ENCODE data around the gene RBPJ. TPM values are rescaled to one million over a fixed set of nuclear protein-coding genes. Genes with fewer than 3 reads are reported as not detected.
"Not testable (repeated sequence)": the region's sequence is repeated elsewhere in the genome, so short reads cannot be mapped to it uniquely, and the experiment has no call there.

Gene RBPJ
- total RNA-seq, 1 experiment from 2014 or later, result 33.7 TPM

DNA sequence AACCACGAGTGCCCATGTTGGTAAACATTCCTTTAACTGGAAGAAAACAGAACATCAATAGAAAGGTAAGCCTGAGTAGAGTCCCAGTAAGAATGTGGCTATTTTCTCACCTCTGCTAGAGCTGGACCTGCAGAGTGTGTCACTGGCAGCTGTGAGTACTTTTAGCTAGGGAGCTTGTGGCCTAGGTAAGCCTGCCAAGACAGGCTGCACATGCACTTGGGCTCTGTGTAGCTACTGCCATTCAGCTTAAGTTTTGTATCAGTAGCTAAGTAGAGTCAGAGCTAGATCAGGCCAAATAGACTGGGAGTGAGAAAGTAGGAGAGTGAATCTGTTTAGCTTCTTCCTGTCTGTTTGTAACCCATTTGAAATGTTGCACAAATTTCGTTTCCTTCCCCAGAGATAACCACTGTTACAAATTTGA lies 35.3 kb downstream of the RBPJ start:
- no peak for ATAC-seq
- Histone ChIP-seq H3K4me1 (ENCODE audit: control insufficient read depth, insufficient read depth, low read length) (no peaks in the 10 kb centered on the region), H3K27me3 (ENCODE audit: control insufficient read depth, insufficient read depth, low read length) (no peaks in the 10 kb centered on the region), H3K27ac (ENCODE audit: low read length) (no peak overlapping the region), H3K9me3 (ENCODE audit: control insufficient read depth, insufficient read depth, low read depth, low read length) (no peaks in the 10 kb centered on the region), H3K36me3 (ENCODE audit: control insufficient read depth, insufficient read depth, low read length) (no peaks in the 10 kb centered on the region), H3K4me3 (ENCODE audit: low read depth in 2 of 2, low read length in 2 of 2) (no peak overlapping the region)
- POLR2A ChIA-PET, result no interaction called here
- DNase-seq (ENCODE audit: low read depth, low spot score), result no peak
- TF ChIP-seq TCF7L2 (IDR thresholded peaks at IDR 0.05; ENCODE audit: low read depth, low read length) (no peak), POLR2AphosphoS5 (IDR thresholded peaks at IDR 0.05; ENCODE audit: low read depth, low read length) (no peak), SIN3A (IDR thresholded peaks at IDR 0.05; ENCODE audit: borderline replicate concordance, insufficient read depth, low read depth, low read length) (no peak)
- TF ChIP-seq, protein P1, sequence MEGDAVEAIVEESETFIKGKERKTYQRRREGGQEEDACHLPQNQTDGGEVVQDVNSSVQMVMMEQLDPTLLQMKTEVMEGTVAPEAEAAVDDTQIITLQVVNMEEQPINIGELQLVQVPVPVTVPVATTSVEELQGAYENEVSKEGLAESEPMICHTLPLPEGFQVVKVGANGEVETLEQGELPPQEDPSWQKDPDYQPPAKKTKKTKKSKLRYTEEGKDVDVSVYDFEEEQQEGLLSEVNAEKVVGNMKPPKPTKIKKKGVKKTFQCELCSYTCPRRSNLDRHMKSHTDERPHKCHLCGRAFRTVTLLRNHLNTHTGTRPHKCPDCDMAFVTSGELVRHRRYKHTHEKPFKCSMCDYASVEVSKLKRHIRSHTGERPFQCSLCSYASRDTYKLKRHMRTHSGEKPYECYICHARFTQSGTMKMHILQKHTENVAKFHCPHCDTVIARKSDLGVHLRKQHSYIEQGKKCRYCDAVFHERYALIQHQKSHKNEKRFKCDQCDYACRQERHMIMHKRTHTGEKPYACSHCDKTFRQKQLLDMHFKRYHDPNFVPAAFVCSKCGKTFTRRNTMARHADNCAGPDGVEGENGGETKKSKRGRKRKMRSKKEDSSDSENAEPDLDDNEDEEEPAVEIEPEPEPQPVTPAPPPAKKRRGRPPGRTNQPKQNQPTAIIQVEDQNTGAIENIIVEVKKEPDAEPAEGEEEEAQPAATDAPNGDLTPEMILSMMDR (IDR thresholded peaks at IDR 0.05), result no peak
- TF ChIP-seq, protein P2, sequence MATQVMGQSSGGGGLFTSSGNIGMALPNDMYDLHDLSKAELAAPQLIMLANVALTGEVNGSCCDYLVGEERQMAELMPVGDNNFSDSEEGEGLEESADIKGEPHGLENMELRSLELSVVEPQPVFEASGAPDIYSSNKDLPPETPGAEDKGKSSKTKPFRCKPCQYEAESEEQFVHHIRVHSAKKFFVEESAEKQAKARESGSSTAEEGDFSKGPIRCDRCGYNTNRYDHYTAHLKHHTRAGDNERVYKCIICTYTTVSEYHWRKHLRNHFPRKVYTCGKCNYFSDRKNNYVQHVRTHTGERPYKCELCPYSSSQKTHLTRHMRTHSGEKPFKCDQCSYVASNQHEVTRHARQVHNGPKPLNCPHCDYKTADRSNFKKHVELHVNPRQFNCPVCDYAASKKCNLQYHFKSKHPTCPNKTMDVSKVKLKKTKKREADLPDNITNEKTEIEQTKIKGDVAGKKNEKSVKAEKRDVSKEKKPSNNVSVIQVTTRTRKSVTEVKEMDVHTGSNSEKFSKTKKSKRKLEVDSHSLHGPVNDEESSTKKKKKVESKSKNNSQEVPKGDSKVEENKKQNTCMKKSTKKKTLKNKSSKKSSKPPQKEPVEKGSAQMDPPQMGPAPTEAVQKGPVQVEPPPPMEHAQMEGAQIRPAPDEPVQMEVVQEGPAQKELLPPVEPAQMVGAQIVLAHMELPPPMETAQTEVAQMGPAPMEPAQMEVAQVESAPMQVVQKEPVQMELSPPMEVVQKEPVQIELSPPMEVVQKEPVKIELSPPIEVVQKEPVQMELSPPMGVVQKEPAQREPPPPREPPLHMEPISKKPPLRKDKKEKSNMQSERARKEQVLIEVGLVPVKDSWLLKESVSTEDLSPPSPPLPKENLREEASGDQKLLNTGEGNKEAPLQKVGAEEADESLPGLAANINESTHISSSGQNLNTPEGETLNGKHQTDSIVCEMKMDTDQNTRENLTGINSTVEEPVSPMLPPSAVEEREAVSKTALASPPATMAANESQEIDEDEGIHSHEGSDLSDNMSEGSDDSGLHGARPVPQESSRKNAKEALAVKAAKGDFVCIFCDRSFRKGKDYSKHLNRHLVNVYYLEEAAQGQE (IDR thresholded peaks at IDR 0.05; ENCODE audit: insufficient read depth in 1 of 2, low read depth in 2 of 2, low read length in 1 of 2), result no peak
- CTCF ChIA-PET, result no interaction called here
- intact Hi-C loops (cut with micrococcal nuclease; ENCODE audit: unreplicated experiment) (no loop called here), in situ Hi-C loops (cut with HindIII; ENCODE audit: low pct_unique_long_range_greater_than_20kb, low sequenced_read_pairs) (no loop called here)
- no TSS peak for BruUV-seq (replicated peaks)

DNA sequence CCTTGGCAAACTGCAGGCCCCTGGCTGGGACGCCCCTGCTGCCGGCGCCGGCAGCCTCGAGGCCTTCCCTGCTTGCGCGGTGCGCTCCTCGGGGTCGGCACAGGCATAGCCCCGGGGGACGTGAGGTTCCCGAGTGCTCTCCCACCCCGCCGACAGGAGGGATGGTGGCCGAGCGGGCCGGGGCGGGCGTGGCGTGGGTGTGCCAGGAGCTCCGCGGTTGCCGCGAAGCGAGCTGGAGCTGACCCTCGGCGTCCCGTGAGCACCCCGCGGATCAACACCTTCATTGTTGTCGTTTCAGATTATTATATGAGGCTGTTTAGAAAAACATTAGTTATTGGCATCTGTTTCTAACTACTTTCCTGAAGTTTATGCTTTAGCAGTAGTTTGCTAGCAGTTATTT lies 38.7 kb downstream of the RBPJ start:
- POLR2A ChIA-PET; H3K4me3 ChIP-seq (ENCODE audit: low read depth in 2 of 2, low read length in 2 of 2); H3K9me3 ChIP-seq (ENCODE audit: control insufficient read depth, insufficient read depth, low read depth, low read length); DNase-seq (ENCODE audit: low read depth, low spot score); in situ Hi-C loops (cut with HindIII; ENCODE audit: low pct_unique_long_range_greater_than_20kb, low sequenced_read_pairs); CTCF ChIA-PET; ATAC-seq; BruUV-seq (replicated peaks); H3K27me3 ChIP-seq (ENCODE audit: control insufficient read depth, insufficient read depth, low read length); intact Hi-C loops (cut with micrococcal nuclease; ENCODE audit: unreplicated experiment); H3K36me3 ChIP-seq (ENCODE audit: control insufficient read depth, insufficient read depth, low read length); H3K4me1 ChIP-seq (ENCODE audit: control insufficient read depth, insufficient read depth, low read length); H3K27ac ChIP-seq (ENCODE audit: low read length): not testable (repeated sequence)

DNA sequence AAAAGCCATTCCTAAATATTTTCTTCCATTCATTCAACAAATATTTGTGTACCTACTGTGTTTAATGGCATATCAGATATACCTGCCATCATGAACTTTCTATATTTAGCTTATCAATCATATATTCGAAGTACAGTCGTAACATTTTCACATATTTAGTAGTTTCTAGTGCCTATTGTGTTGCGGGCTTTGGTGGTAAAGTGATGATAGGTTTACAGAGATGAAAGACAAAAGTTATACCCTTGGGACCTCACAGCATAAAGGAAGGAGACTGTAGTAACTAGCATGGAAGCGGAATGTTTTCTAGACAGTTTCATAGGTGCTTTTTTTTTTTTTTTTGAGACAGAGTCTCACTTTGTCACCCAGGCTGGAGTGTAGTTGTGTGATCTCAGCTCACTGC lies 39.5 kb downstream of the RBPJ start:
- DNase-seq (ENCODE audit: low read depth, low spot score), result no peak

More for the DNA sequence above, 39.5 kb downstream of the RBPJ start:
- BruUV-seq (replicated peaks), result no TSS peak
- Histone ChIP-seq H3K9me3 (ENCODE audit: control insufficient read depth, insufficient read depth, low read depth, low read length) (no peaks in the 10 kb centered on the region), H3K27me3 (ENCODE audit: control insufficient read depth, insufficient read depth, low read length) (no peaks in the 10 kb centered on the region), H3K27ac (ENCODE audit: low read length) (no peak overlapping the region), H3K4me1 (ENCODE audit: control insufficient read depth, insufficient read depth, low read length) (no peaks in the 10 kb centered on the region), H3K4me3 (ENCODE audit: low read depth in 2 of 2, low read length in 2 of 2) (no peak overlapping the region), H3K36me3 (ENCODE audit: control insufficient read depth, insufficient read depth, low read length) (no peaks in the 10 kb centered on the region)
- ChIA-PET POLR2A (no interaction called here), CTCF (no interaction called here)
- TF ChIP-seq, protein P1 (IDR thresholded peaks at IDR 0.05), result no peak
- TF ChIP-seq, protein P2 (IDR thresholded peaks at IDR 0.05; ENCODE audit: insufficient read depth in 1 of 2, low read depth in 2 of 2, low read length in 1 of 2), result no peak
- no peak for TF ChIP-seq SIN3A (IDR thresholded peaks at IDR 0.05; ENCODE audit: borderline replicate concordance, insufficient read depth, low read depth, low read length)
- no peak for TF ChIP-seq TCF7L2 (IDR thresholded peaks at IDR 0.05; ENCODE audit: low read depth, low read length)
- TF ChIP-seq POLR2AphosphoS5 (IDR thresholded peaks at IDR 0.05; ENCODE audit: low read depth, low read length), result no peak
- in situ Hi-C loops (cut with HindIII; ENCODE audit: low pct_unique_long_range_greater_than_20kb, low sequenced_read_pairs) (no loop called here), intact Hi-C loops (cut with micrococcal nuclease; ENCODE audit: unreplicated experiment) (no loop called here)
- no peak for ATAC-seq

All from Panc1 (cell line).